IMR-90 (cell line): Measurements from ENCODE around the gene STAT4. TPM values are rescaled to one million over a fixed set of nuclear protein-coding genes. Genes with fewer than 3 reads are reported as not detected.

Experiments used
- ATAC-seq: fragments of 200-7000 bp; cut with Tn5 transposase; 2 replicates; pipeline ENCODE4 v1.9.1; 2020; ENCODE audit warnings: low read depth, mild to moderate bottlenecking, moderate library complexity
- BruUV-seq: library from RNA; stranded (reverse); fragments of 400-500 nt; replicated peaks from 2 replicates; lab custom pipeline; 2021; lab: Mats Ljungman, UMichigan
- CTCF ChIA-PET: fragments of 300-600 bp; formaldehyde crosslinking; extraction: SDS; loops from one replicate; lab custom pipeline; 2021; ENCODE audit warnings: antibody characterized with exemption; lab: Yijun Ruan, JAX
- POLR2A ChIA-PET: fragments of 300-600 bp; sonication (Branson Sonifier 250); formaldehyde crosslinking; loops from one replicate; lab custom pipeline; 2022; ENCODE audit warnings: antibody characterized with exemption; ENCODE audit not compliant: unreplicated experiment; lab: Charles Lee
- DNase-seq: peaks from one replicate; pipeline ENCODE4 v3.0.0; 2013
- H2AFZ ChIP-seq: replicated peaks from 2 replicates; pipeline ENCODE3; 2013; ENCODE audit warnings: low read length, mild to moderate bottlenecking; ENCODE audit not compliant: poor library complexity
- H2AK5ac ChIP-seq: 2 replicates; pipeline ENCODE4 v1.6.1; 2013; ENCODE audit warnings: low read depth, low read length, inconsistent platforms
- H2AK9ac ChIP-seq: replicated peaks from 2 replicates; pipeline ENCODE3; 2013; ENCODE audit warnings: mild to moderate bottlenecking, low read depth, low read length, moderate library complexity; ENCODE audit not compliant: poor library complexity
- H2BK120ac ChIP-seq: 2 replicates; pipeline ENCODE4 v1.6.1; 2013; ENCODE audit warnings: low read depth, low read length, inconsistent platforms
- H2BK15ac ChIP-seq: 3 replicates; pipeline ENCODE4 v1.6.1; 2013; ENCODE audit warnings: low read depth, low read length, inconsistent platforms
- H2BK20ac ChIP-seq: 2 replicates; pipeline ENCODE4 v1.6.1; 2013; ENCODE audit warnings: low read depth, mild to moderate bottlenecking, inconsistent platforms, low read length, moderate library complexity
- H2BK5ac ChIP-seq: 2 replicates; pipeline ENCODE4 v1.6.1; 2013; ENCODE audit warnings: mild to moderate bottlenecking, low read depth, low read length, inconsistent platforms; ENCODE audit not compliant: poor library complexity, severe bottlenecking
- H3K14ac ChIP-seq: replicated peaks from 2 replicates; pipeline ENCODE4 v1.6.1; 2013; ENCODE audit warnings: low read depth, low read length, inconsistent platforms
- H3K18ac ChIP-seq: 2 replicates; pipeline ENCODE4 v1.6.1; 2013; ENCODE audit warnings: low read depth, low read length, control low read depth
- H3K23ac ChIP-seq: 2 replicates; pipeline ENCODE4 v1.6.1; 2013; ENCODE audit warnings: low read depth, low read length, inconsistent platforms
- H3K27ac ChIP-seq: 2 replicates; pipeline ENCODE4 v1.5.1; 2013; ENCODE audit warnings: mild to moderate bottlenecking, control low read depth, low read length; ENCODE audit not compliant: insufficient read depth
- H3K27me3 ChIP-seq: 2 replicates; pipeline ENCODE4 v1.6.1; 2013; ENCODE audit warnings: low read length; ENCODE audit not compliant: control insufficient read depth, insufficient read depth
- H3K36me3 ChIP-seq: 2 replicates; pipeline ENCODE4 v1.6.1; 2013; ENCODE audit warnings: low read length, mixed read lengths; ENCODE audit not compliant: control insufficient read depth, insufficient read depth
- H3K4ac ChIP-seq: 2 replicates; pipeline ENCODE4 v1.6.1; 2013; ENCODE audit warnings: low read depth, low read length, inconsistent platforms
- H3K4me1 ChIP-seq: 2 replicates; pipeline ENCODE4 v1.6.1; 2013; ENCODE audit warnings: low read length, mixed read lengths; ENCODE audit not compliant: control insufficient read depth, insufficient read depth
- H3K4me2 ChIP-seq: 2 replicates; pipeline ENCODE4 v1.6.1; 2013; ENCODE audit warnings: low read depth, mild to moderate bottlenecking, control low read depth, low read length, moderate library complexity
- H3K4me3 ChIP-seq: 2 replicates; pipeline ENCODE4 v1.5.1; 2013; ENCODE audit warnings: low read depth, mild to moderate bottlenecking, control low read depth, low read length, moderate library complexity; ENCODE audit not compliant: insufficient read depth
- H3K56ac ChIP-seq: 2 replicates; pipeline ENCODE4 v1.6.1; 2013; ENCODE audit warnings: low read length, inconsistent platforms; ENCODE audit not compliant: insufficient read depth; ENCODE audit errors: extremely low read depth
- H3K79me1 ChIP-seq, 2 experiments: 2 replicates each; pipeline ENCODE4 v1.6.1; 2013; ENCODE audit warnings: low read length in 2 of 2, inconsistent platforms in 1 of 2, low read depth in 1 of 2
- H3K9ac ChIP-seq: 2 replicates; pipeline ENCODE4 v1.6.1; 2013; ENCODE audit warnings: low read depth, low read length, control low read depth
- H3K9me1 ChIP-seq: 2 replicates; pipeline ENCODE4 v1.6.1; 2013; ENCODE audit warnings: low read length, inconsistent platforms; ENCODE audit not compliant: insufficient read depth
- H3K9me3 ChIP-seq: 2 replicates; pipeline ENCODE4 v1.6.1; 2013; ENCODE audit warnings: low read length; ENCODE audit not compliant: control insufficient read depth, insufficient read depth
- H4K20me1 ChIP-seq: 2 replicates; pipeline ENCODE4 v1.6.1; 2013; ENCODE audit warnings: low read length, inconsistent platforms; ENCODE audit not compliant: insufficient read depth
- H4K5ac ChIP-seq: 2 replicates; pipeline ENCODE4 v1.6.1; 2013; ENCODE audit warnings: mild to moderate bottlenecking, low read depth, low read length, control low read depth
- H4K8ac ChIP-seq, 2 experiments: 2 replicates each; pipeline ENCODE4 v1.6.1; 2013; ENCODE audit warnings: low read depth in 2 of 2, low read length in 2 of 2, control low read depth in 1 of 2, inconsistent platforms in 1 of 2
- H4K91ac ChIP-seq: 2 replicates; pipeline ENCODE4 v1.6.1; 2013; ENCODE audit warnings: low read depth, low read length, inconsistent platforms; ENCODE audit not compliant: insufficient read depth
- BHLHE40 ChIP-seq: fragments of 150-350 bp; IDR thresholded peaks from 2 replicates; pipeline ENCODE4 v1.6.1; 2016; ENCODE audit warnings: mild to moderate bottlenecking, low read depth, low read length
- CEBPB ChIP-seq: IDR thresholded peaks from 2 replicates; pipeline ENCODE4 v1.6.1; 2012; ENCODE audit warnings: low read depth, low read length, improper control_type of control experiment
- CHD1 ChIP-seq: IDR thresholded peaks from 2 replicates; pipeline ENCODE4 v1.6.1; 2012; ENCODE audit warnings: low read depth, low read length, improper control_type of control experiment
- FOS ChIP-seq: fragments of 150-350 bp; IDR thresholded peaks from 2 replicates; pipeline ENCODE4 v1.6.1; 2016; ENCODE audit warnings: low read depth, low read length
- MAZ ChIP-seq: IDR thresholded peaks from 2 replicates; pipeline ENCODE4 v1.6.1; 2012; ENCODE audit warnings: low read depth, mild to moderate bottlenecking, low read length, improper control_type of control experiment, moderate library complexity, borderline replicate concordance
- MXI1 ChIP-seq: IDR thresholded peaks from 2 replicates; pipeline ENCODE4 v1.6.1; 2012; ENCODE audit warnings: low read depth, mild to moderate bottlenecking, low read length, moderate library complexity, borderline replicate concordance
- NFE2L2 ChIP-seq: fragments of 150-350 bp; IDR thresholded peaks from 2 replicates; pipeline ENCODE4 v1.6.1; 2016; ENCODE audit warnings: low read depth, mild to moderate bottlenecking, low read length
- POLR2A ChIP-seq: IDR thresholded peaks from 2 replicates; pipeline ENCODE4 v1.6.1; 2012; ENCODE audit warnings: mild to moderate bottlenecking, low read depth, low read length
- RAD21 ChIP-seq: IDR thresholded peaks from 2 replicates; pipeline ENCODE4 v1.6.1; 2012; ENCODE audit warnings: low read length, improper control_type of control experiment
- RCOR1 ChIP-seq: IDR thresholded peaks from 2 replicates; pipeline ENCODE4 v1.6.1; 2012; ENCODE audit warnings: mild to moderate bottlenecking, low read length, improper control_type of control experiment; ENCODE audit not compliant: insufficient replicate concordance
- RFX5 ChIP-seq: IDR thresholded peaks from 2 replicates; pipeline ENCODE4 v1.8.0; 2012; ENCODE audit warnings: low read depth, mild to moderate bottlenecking, low read length, moderate library complexity
- SMC3 ChIP-seq: fragments of 150-350 bp; IDR thresholded peaks from 2 replicates; pipeline ENCODE4 v1.6.1; 2016; ENCODE audit warnings: low read depth, mild to moderate bottlenecking, antibody characterized with exemption, low read length, moderate library complexity
- WGBS, 2 experiments: methylation state at CpG; one replicate each; pipeline versions ENCODE4 v1.1.5 to v1.1.7; 2013; ENCODE audit warnings: missing lambda C conversion rate in 2 of 2; ENCODE audit not compliant: insufficient read length in 1 of 2; ENCODE audit errors: extremely low coverage in 2 of 2; 5-methylcytosine and 5-hydroxymethylcytosine counted together
- dilution Hi-C: fragments of 300-500 bp; cut with HindIII; formaldehyde crosslinking; loops from one replicate; pipeline ENCODE4 v1.14.3; 2018; ENCODE audit warnings: low sequenced_read_pairs; ENCODE audit not compliant: unreplicated experiment
- in situ Hi-C: fragments of 300-500 bp; cut with MboI; formaldehyde crosslinking; loops from 3 replicates; pipeline ENCODE4 v1.14.3; 2019; ENCODE audit warnings: low sequenced_read_pairs, inconsistent platforms, mixed read lengths
- intact Hi-C: fragments of 100-400 bp; cut with micrococcal nuclease; formaldehyde crosslinking; loops from 2 replicates; pipeline ENCODE4 v1.10.0; 2022
- polyA plus RNA-seq, 3 experiments: library from polyadenylated mRNA; depleted of rRNA; stranded (reverse); fragments of >200 nt; gene quantifications; 2 replicates each; pipeline ENCODE4 v1.2.3, GENCODE V29; 2012; ENCODE audit warnings: low replicate concordance in 1 of 3
- total RNA-seq: library from RNA; depleted of rRNA; stranded (reverse); fragments of >200 nt; gene quantifications from 2 replicates; pipeline ENCODE4 v1.2.3, GENCODE V29; 2012
- TF ChIP-seq, protein P1 (sequence below): fragments of 150-350 bp; IDR thresholded peaks from 2 replicates; pipeline ENCODE4 v1.6.1; 2016; ENCODE audit warnings: low read depth, mild to moderate bottlenecking, low read length, moderate library complexity, borderline replicate concordance
- TF ChIP-seq, protein P2 (sequence below): fragments of 150-350 bp; IDR thresholded peaks from 2 replicates; pipeline ENCODE4 v1.6.1; 2017; ENCODE audit warnings: mild to moderate bottlenecking, antibody characterized with exemption, low read length, low read depth
- TF ChIP-seq, protein P3 (sequence below): conservative IDR thresholded peaks from 2 replicates; pipeline ENCODE4 v1.5.1; 2012; ENCODE audit warnings: mild to moderate bottlenecking, low read depth, low read length, improper control_type of control experiment

STAT4 gene
- total and polyA plus RNA-seq, 2 of the 4 experiments (the other 2 are of a cell fraction) = 0.36 to 0.48 TPM

DNA sequence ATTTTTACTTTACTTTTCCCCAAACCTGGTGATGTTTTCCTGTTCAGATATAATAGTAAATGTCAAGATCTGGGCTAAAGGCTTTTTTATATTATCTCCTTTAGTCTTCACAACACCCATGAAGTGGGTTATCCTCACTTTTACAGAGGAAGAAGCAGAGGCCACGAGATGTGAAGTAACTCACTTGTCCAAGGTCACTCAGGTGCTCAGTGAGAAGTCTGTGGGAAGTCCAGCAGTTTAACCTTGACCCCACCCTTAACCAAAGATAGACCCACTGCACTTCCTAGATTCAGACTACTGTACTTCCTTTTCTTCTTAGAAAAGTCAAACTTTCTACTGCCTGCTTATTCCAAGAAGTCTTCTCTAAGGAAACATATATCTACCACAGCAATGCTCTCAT is 80.5 kb downstream of the STAT4 start:
- no peak overlapping the region for H2AK5ac ChIP-seq
- BruUV-seq = no TSS peak
- intact Hi-C loops = no loop called here
- no peak overlapping the region for H4K8ac ChIP-seq
- no peak overlapping the region for H2AK9ac ChIP-seq
- H3K79me1 ChIP-seq = no peaks in the 10 kb centered on the region
- no peaks in the 10 kb centered on the region for H4K20me1 ChIP-seq
- H3K27ac ChIP-seq = no peak overlapping the region
- no peak overlapping the region for H3K18ac ChIP-seq
- no peak overlapping the region for H4K91ac ChIP-seq
- H3K9ac ChIP-seq = no peak overlapping the region
- H3K23ac ChIP-seq = no peak overlapping the region
- no peak overlapping the region for H2BK120ac ChIP-seq
- CTCF ChIA-PET = interaction anchor here (1.0 kb wide), 1 partner anchor 95 kb away, joined by 3 read pairs; no protein-coding TSS in a partner anchor
- H3K27me3 ChIP-seq = no peaks in the 10 kb centered on the region; the same call in 1 of the 2 replicates
- H3K4me2 ChIP-seq = no peak overlapping the region
- no peak overlapping the region for H3K4me3 ChIP-seq
- no peaks in the 10 kb centered on the region for H3K9me3 ChIP-seq
- POLR2A ChIA-PET = no interaction called here
- no peak overlapping the region for H4K5ac ChIP-seq
- no peak for DNase-seq
- 0 out of 2 replicates have a peak, but pooled peaks cover 2% of the 10 kb centered on the region for H3K4me1 ChIP-seq
- no peak overlapping the region for H2BK5ac ChIP-seq
- no peak overlapping the region for H3K56ac ChIP-seq
- dilution Hi-C loops = no loop called here
- H3K9me1 ChIP-seq = no peaks in the 10 kb centered on the region
- H3K36me3 ChIP-seq = no peaks in the 10 kb centered on the region
- in situ Hi-C loops = no loop called here
- no peak overlapping the region for H2BK20ac ChIP-seq
- WGBS, 2 experiments = no CpG with 5 or more reads among the region's 1 CpG
- H2AFZ ChIP-seq = no peak overlapping the region
- no peak overlapping the region for H3K14ac ChIP-seq
- no peak for ATAC-seq
- H2BK15ac ChIP-seq = no peak overlapping the region
- TF ChIP-seq BHLHE40 (no peak), RFX5 (no peak), SMC3 (no peak), NFE2L2 (no peak), FOS (no peak), CHD1 (no peak), MXI1 (no peak), CEBPB (no peak), MAZ (no peak), RAD21 (no peak), POLR2A (no peak), RCOR1 (no peak)
- TF ChIP-seq, protein P1, sequence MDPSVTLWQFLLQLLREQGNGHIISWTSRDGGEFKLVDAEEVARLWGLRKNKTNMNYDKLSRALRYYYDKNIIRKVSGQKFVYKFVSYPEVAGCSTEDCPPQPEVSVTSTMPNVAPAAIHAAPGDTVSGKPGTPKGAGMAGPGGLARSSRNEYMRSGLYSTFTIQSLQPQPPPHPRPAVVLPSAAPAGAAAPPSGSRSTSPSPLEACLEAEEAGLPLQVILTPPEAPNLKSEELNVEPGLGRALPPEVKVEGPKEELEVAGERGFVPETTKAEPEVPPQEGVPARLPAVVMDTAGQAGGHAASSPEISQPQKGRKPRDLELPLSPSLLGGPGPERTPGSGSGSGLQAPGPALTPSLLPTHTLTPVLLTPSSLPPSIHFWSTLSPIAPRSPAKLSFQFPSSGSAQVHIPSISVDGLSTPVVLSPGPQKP = no peak
- TF ChIP-seq, protein P2, sequence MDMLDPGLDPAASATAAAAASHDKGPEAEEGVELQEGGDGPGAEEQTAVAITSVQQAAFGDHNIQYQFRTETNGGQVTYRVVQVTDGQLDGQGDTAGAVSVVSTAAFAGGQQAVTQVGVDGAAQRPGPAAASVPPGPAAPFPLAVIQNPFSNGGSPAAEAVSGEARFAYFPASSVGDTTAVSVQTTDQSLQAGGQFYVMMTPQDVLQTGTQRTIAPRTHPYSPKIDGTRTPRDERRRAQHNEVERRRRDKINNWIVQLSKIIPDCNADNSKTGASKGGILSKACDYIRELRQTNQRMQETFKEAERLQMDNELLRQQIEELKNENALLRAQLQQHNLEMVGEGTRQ = no peak
- TF ChIP-seq, protein P3, sequence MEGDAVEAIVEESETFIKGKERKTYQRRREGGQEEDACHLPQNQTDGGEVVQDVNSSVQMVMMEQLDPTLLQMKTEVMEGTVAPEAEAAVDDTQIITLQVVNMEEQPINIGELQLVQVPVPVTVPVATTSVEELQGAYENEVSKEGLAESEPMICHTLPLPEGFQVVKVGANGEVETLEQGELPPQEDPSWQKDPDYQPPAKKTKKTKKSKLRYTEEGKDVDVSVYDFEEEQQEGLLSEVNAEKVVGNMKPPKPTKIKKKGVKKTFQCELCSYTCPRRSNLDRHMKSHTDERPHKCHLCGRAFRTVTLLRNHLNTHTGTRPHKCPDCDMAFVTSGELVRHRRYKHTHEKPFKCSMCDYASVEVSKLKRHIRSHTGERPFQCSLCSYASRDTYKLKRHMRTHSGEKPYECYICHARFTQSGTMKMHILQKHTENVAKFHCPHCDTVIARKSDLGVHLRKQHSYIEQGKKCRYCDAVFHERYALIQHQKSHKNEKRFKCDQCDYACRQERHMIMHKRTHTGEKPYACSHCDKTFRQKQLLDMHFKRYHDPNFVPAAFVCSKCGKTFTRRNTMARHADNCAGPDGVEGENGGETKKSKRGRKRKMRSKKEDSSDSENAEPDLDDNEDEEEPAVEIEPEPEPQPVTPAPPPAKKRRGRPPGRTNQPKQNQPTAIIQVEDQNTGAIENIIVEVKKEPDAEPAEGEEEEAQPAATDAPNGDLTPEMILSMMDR = no peak
- no peak overlapping the region for H3K4ac ChIP-seq
